ENCODE measurements around the gene NDUFAF5.

The NDUFAF5 gene

GRCh38 chr20:13831476-13831875, 46.6 kb downstream of the NDUFAF5 start:
- Histone ChIP-seq H3K27me3 (ENCODE audit: insufficient read depth, poor library complexity, severe bottlenecking) (no peaks in the 10 kb centered on the region), H3K27ac (replicated peaks) (no peak overlapping the region), H3K4me3 (replicated peaks; ENCODE audit: insufficient read depth, low read length) (no peak overlapping the region)
- no peak for DNase-seq (ENCODE audit: low read depth in 1 of 2, low spot score in 1 of 2)
- TF ChIP-seq REST (IDR thresholded peaks at IDR 0.05; ENCODE audit: insufficient replicate concordance, low read depth) (no peak), POLR2AphosphoS5 (IDR thresholded peaks at IDR 0.05; ENCODE audit: low read depth) (no peak), CTCF (IDR thresholded peaks at IDR 0.05; ENCODE audit: insufficient read depth, low read length) (no peak), SPI1 (IDR thresholded peaks at IDR 0.05; ENCODE audit: borderline replicate concordance, low read depth) (no peak), GABPA (IDR thresholded peaks at IDR 0.05; ENCODE audit: low read depth) (no peak)

DNA sequence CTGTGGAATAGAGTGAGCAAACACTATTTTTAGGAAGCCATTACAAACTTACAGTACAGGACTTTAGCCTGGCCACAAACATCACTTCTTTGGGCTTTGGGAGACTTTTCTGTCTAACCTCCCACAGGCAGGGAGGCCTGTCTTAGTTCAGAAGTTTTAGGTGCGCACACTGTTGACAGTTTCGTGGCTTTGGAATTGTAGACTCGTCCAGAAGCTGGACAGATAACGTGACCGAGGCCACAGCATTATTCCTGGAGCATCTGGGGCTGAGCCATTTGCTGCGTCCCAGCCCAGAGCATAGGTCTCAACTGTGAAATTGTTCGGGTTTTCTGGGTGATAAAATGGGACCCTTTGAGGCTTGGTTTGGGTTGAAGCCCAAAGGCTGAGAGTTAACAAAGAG, 53.8 kb downstream of the NDUFAF5 start:
- H3K27ac ChIP-seq (replicated peaks), result no peak overlapping the region
- H3K27me3 ChIP-seq (ENCODE audit: insufficient read depth, poor library complexity, severe bottlenecking), result no peaks in the 10 kb centered on the region
- no peak overlapping the region for H3K4me3 ChIP-seq (replicated peaks; ENCODE audit: insufficient read depth, low read length)
- DNase-seq (ENCODE audit: low read depth in 1 of 2, low spot score in 1 of 2), result no peak
- TF ChIP-seq SPI1 (IDR thresholded peaks at IDR 0.05; ENCODE audit: borderline replicate concordance, low read depth) (no peak), GABPA (IDR thresholded peaks at IDR 0.05; ENCODE audit: low read depth) (no peak), POLR2AphosphoS5 (IDR thresholded peaks at IDR 0.05; ENCODE audit: low read depth) (no peak)

GRCh38 chr20:13839421-13840092, 54.7 kb downstream of the NDUFAF5 start:
- Histone ChIP-seq H3K27me3 (ENCODE audit: insufficient read depth, poor library complexity, severe bottlenecking) (no peaks in the 10 kb centered on the region), H3K27ac (replicated peaks) (no peak overlapping the region), H3K4me3 (replicated peaks; ENCODE audit: insufficient read depth, low read length) (no peak overlapping the region)
- TF ChIP-seq GABPA (IDR thresholded peaks at IDR 0.05; ENCODE audit: low read depth) (no peak), REST (IDR thresholded peaks at IDR 0.05; ENCODE audit: insufficient replicate concordance, low read depth) (no peak), POLR2AphosphoS5 (IDR thresholded peaks at IDR 0.05; ENCODE audit: low read depth) (no peak), SPI1 (IDR thresholded peaks at IDR 0.05; ENCODE audit: borderline replicate concordance, low read depth) (no peak), CTCF (IDR thresholded peaks at IDR 0.05; ENCODE audit: insufficient read depth, low read length) (no peak)
- no peak for DNase-seq (ENCODE audit: low read depth in 1 of 2, low spot score in 1 of 2)

- TF ChIP-seq GABPA (IDR thresholded peaks at IDR 0.05; ENCODE audit: low read depth) (no peak), SPI1 (IDR thresholded peaks at IDR 0.05; ENCODE audit: borderline replicate concordance, low read depth) (no peak), CTCF (IDR thresholded peaks at IDR 0.05; ENCODE audit: insufficient read depth, low read length) (no peak), POLR2AphosphoS5 (IDR thresholded peaks at IDR 0.05; ENCODE audit: low read depth) (no peak), REST (IDR thresholded peaks at IDR 0.05; ENCODE audit: insufficient replicate concordance, low read depth) (no peak)
- DNase-seq (ENCODE audit: low read depth in 1 of 2, low spot score in 1 of 2), result no peak
- H3K27me3 ChIP-seq (ENCODE audit: insufficient read depth, poor library complexity, severe bottlenecking), result no peaks in the 10 kb centered on the region
Observed at GRCh38 chr20:13840093-13840465, 55.3 kb downstream of the NDUFAF5 start.

More at GRCh38 chr20:13840093-13840465, 55.3 kb downstream of the NDUFAF5 start:
- no peak overlapping the region for H3K27ac ChIP-seq (replicated peaks)
- no peak overlapping the region for H3K4me3 ChIP-seq (replicated peaks; ENCODE audit: insufficient read depth, low read length)

Data from HL-60 (cell line).